NCI-H128 (cell line): Measurements from ENCODE around the gene RAB4B.
"Not testable (repeated sequence)": the region's sequence is repeated elsewhere in the genome, so short reads cannot be mapped to it uniquely, and the experiment has no call there.

Experiments used
- DNase-seq: peaks from one replicate; lab custom pipeline; 2025; ENCODE audit not compliant: unreplicated experiment; lab: John Stamatoyannopoulos, UW

RAB4B gene

DNA sequence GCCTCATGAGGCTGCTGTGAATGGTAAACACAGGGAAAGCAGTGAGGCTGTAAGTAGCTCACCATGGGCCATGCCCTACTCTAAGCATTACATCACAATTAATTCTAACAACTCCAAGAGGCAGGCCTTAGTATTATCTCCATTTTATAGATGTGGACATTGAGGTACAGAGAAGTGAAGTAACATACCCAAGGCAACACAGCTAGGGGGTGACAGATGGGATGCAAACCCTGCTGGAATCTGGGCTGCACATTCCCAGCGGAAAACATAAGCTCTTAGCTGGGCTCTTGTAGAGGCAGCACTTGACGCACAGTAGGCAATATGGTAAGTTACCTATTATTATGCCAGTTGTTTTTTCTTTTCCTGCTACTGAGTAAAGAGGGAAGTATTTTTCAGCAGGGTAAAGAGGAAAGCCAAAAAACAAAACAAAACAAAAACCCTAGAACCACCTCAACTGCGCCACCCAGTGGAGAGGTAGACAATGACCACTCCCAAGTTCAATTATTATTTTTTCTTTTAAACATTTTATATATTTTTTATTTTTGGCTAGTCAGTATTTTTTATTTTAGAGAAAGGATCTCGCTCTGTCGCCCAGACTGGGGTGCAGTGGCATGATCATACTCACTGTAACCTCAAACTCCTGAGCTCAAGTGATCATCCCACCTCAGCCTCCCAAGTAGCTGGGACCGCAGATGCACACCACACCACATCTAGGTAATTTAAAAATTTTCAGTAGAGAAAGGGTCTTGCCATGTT lies 41.6 kb downstream of the RAB4B start:
- DNase-seq = not testable (repeated sequence)

DNA sequence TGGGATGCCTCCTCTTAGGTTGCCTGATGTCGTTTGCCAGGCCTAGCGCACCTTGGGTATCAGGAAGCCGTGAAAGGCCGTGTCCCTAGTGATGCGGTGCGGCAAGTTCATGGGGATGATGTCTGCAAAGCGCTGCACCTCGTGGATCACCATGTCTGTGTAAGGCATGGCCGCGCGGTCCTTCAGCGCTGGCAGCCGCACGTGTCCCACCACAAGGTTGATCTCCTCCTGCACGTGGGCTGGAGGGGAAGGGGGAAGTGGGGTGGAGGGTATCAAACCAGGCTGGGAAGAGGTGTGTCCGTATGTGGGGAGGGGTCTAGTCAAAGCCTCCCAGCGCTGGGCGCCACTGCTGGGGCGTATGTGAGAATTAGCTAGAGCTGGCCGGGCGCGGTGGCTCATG lies 44.1 kb downstream of the RAB4B start:
- no peak for DNase-seq

DNA sequence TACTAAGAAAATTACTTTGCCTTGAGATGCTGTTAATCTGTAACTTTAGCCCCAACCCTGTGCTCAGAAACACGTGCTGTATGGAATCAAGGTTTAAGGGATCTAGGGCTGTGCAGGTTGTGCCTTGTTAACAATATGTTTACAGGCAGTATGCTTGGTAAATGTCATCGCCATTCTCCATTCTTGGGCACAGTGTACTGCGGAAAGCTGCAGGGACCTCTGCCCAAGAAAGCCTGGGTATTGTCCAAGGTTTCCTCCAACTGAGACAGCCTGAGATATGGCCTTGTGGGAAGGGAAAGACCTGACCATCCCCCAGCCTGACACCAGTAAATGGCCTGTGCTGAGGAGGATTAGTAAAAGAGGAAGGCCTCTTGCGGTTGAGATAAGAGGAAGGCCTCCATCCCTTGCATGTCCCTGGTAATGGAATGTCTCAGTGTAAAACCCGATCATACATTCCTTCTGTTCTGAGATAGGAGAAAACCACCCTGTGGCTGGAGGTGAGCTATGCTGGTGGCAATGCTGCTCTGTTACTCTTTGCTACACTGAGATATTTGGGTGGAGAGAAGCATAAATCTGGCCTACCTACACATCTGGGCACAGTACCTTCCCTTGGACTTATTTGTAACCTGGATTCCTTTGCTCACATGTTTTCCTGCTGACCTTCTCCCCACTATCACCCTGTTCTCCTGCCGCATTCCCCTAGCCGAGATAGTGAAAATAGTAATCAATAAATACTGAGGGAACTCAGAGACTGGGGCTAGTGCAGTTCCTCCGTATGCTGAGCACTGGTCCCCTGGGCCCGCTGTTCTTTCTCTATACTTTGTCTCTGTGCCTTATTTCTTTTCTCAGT lies 44.9 kb downstream of the RAB4B start:
- DNase-seq = not testable (repeated sequence)

DNA sequence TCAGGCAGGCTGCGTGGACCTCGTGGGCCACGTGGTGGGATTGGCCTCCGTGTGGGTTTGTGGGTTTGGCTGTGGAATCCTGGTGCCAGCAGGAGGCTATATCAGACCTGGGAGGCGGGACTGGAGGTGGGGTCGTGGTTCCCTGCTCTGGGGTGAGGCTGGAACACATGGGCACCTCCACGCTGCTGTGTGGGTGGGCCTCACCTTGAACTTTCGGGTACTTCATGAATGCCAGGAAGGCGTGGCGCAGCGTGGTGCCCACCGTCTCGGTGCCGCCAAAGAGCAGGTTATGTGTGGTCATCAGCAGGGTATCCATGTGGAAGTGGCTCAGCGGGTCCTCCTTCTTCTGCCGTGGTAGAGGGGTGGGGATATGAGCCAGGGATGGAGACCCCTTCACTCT lies 46.9 kb downstream of the RAB4B start:
- not testable (repeated sequence) for DNase-seq

DNA sequence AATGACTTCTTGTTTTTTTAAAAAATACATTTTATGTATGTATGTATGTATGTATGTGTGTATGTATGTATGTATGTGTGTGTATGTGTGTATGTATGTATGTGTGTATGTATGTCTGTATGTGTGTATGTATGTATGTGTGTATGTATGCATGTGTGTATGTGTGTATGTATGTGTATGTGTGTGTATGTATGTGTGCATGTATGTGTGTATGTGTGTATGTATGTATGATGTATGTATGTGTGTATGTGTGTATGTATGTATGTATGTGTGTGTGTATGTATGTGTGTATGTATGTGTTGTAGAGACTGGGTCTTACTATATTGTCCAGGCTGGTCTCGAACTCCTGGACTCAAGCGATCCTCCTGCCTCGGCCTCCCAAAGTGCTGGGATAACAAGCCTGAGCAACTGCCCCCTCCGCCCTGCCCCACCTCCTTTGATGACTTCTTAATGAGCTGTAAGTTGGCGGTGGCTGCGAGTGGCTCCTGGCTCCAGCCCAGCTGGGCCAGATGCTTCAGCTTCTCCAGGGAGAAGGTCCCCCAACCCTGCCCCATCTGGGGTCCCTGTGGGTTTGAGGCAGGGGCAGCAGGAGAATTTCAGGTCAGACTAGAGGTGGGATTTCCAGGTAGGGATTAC lies 47.5 kb downstream of the RAB4B start:
- not testable (repeated sequence) for DNase-seq

DNA sequence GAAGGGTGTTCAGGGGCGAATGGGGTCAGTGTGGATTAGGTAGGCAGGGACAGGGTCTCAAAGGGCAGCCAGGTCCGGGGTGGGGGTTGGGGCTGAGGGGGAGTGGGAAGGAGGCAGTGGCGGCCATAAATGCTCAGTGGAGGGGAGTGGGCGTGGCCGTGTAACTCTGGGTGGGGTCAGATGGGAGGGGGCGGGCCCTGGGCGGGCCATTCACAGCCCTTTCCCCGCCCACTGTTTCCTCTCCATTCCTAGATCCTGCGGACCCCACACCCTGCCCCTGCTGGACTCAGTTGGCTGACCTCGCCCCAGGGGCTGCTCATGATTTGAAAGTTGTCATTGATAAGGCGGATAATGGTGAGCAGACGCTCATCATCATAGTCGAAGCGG lies 48.3 kb downstream of the RAB4B start:
- DNase-seq = not testable (repeated sequence)

DNA sequence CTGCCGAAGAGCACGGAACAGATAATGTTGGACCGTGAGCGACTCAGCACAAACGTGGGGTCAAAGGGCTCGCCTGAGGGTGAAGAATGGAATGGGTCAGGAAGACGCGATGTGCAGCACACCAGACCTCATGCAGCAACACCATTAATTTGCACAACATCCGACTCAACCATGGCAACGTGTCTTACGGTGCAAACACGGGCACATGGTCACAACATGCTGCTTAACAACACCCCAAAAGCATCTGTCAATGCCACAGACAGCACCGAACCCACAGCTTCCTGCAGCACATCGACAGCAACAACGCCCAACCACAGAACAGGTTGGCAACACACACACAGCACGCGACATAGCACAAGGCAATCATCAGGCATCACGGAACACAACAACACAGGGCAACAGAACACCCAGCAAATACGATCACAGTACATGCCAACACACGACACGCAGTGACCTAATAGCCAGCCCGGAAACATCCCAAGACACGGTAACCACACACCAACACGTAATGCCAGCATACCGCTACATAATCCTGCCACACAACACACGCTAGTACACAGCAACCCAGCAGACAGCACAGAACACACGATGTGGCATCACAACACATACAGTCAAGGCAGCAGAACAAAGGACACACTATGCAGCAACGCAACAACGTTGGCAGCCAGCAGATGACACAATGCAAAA lies 48.8 kb downstream of the RAB4B start:
- DNase-seq = not testable (repeated sequence)

DNA sequence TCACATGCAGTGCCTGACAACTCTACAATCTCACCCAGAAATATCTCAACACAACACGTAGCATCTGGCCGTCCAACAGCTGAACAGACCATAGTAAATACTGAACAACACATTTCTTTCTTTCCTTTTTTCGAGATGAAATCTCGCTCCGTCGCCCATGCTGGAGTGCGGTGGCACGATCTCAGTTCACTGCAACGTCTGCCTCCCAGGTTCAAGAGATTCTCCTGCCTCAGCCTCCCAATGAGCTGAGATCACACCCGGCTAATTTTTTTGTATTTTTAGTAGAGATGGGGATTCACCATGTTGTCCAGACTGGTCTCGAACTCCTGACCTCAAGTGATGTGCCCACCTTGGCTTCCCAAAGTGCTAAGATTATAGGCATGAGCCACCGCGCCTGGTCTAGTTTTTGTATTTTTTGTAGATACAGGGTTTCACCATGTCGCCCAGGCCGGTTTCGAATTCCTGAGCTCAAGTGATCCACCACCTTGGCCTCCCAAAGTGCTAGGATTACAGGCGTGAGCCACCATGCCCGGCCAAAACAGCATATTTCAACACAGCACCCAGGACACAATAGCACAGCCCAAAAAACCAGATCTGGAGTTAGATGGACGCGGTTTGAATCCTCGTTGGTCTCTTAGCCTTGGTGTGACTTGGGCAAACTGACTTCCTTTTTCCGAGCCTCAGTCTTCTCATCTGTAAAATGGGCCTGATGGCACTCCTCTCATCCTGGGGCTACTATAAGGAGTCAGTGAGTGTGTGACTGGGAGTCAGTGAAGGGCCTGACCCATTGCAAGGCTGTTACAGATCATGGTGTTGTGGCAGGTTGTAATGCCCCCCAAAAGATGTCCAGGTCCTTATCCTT lies 49.6 kb downstream of the RAB4B start:
- DNase-seq = no peak

DNA sequence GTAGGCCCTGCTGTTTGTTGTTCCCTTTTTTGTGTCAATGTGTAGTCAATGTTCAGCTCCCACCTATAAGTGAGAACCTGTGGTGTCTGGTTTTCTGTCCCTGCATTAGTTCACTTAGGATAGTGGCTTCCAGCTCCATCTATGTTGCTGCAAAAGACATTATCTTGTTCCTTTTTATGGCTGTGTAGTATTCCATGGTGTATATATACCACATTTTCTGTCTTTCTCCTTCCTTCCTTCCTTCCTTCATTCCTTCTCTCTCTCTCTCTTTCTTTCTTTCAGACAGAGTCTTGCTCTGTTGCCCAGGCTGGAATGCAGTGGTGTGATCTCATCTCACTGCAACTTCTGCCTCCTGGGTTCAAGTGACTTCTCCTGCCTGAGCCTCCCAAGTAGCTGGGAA lies 51.2 kb downstream of the RAB4B start:
- no peak for DNase-seq

DNA sequence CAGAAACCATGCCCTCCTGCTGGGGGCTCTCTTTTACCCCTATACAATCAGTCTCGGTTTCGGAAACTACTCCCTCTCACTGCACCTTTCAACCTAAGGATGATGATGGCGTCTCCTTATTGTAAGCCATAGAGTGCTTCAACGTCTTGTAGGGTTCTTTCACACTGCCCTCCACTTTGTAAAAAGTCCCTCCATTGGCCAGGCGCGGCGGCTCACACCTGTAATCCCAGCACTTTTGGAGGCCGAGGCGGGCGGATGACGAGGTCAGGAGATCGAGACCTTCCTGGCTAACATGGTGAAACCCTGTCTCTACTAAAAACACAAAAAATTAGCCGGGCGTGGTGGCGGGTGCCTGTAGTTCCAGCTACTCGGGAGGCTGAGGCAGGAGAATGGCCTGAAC lies 52.7 kb downstream of the RAB4B start:
- DNase-seq = not testable (repeated sequence)

DNA sequence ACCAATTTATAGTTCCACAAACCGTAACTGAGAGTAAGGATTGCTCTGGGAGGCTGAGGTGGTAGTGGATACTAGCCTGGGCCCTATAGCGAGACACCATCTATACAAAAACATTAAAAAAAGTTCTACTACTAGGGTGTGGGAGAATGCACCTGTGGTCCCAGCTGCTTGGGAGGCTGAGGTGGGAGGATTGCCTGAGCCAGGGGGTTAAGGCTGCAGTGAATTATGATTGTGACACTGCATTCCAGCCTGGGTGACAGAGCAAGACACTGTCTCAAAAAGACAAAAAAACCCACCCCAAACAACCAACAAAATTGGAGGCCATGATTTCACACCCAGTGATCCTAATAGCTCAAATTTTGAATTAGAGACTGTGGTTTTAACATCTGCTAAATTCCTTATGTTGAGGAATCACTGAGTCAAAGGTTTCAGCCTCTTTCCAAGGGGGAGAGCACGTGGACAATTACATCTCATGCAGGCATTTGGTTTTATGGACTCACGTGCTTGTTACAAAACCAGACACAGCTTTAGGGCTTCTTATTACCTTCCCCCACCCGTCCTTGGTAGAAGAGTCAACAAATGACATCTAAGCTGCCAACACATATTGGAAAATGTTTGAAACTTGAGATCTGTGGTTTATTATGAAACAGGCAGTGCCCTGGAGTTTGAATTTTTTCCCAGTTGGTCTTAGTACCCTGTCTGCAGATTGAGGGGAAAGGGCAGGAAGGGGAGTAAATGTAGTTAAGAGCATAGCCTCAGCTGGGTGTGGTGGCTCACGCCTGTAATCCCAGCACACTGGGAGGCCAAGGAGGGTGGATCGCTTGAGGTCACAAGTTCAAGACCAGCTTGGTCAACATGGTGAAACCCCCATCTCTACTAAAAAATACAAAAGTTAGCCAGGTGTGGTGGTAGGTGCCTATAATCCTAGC lies 53.7 kb downstream of the RAB4B start:
- DNase-seq = no peak

DNA sequence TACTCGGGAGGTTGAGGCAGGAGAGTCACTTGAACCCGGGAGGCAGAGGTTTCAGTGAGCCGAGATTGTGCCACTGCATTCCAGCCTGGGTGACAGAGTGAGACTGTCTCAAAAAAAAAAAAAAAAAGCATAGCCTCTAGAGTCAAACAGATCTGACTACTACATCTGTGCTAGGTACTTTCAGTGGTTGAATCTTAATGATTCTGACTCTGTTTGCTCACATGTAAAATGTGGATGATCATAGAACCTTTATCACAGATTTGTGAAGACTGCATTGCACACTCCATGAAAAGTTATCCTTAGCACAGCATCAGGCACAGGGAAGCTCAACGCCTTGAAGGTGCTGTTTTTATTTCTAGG lies 54.4 kb downstream of the RAB4B start:
- not testable (repeated sequence) for DNase-seq

DNA sequence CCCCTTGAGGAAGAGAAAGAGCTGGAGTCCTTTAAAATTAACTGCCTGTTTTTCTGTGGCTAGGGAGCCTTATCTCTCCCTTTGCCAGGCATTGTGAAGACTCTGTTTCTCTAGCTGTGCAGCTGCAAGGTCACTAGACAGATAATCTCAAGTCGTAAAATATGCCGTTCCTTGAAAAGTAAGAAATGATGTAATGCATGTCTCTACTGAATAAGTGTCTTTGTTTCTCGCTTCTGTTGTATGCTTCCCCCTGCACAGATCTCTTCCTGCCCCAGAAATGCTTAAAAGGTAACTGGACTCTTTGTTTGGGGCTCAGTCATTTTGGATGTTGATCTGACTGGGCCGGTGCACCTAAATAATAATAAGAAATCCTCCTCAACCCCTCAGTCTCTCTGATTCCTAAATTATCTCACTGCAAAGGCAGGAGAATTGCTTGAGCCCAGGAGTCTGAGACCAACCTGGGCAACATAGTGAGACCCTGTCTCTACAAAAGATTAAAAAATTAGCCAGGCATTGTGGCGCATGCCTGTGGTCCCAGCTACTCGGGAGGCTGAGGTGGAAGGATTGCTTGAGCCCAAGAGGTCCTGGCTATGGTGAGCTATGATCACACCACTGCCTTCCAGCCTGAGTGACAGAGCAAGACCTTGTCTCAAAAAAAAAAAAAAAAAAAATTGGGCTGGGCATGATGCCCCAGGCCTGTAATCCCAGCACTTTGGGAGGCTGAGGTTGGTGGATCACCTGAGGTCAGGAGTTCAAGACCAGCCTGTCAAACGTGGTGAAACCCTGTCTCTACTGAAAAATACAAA lies 55.9 kb downstream of the RAB4B start:
- not testable (repeated sequence) for DNase-seq

DNA sequence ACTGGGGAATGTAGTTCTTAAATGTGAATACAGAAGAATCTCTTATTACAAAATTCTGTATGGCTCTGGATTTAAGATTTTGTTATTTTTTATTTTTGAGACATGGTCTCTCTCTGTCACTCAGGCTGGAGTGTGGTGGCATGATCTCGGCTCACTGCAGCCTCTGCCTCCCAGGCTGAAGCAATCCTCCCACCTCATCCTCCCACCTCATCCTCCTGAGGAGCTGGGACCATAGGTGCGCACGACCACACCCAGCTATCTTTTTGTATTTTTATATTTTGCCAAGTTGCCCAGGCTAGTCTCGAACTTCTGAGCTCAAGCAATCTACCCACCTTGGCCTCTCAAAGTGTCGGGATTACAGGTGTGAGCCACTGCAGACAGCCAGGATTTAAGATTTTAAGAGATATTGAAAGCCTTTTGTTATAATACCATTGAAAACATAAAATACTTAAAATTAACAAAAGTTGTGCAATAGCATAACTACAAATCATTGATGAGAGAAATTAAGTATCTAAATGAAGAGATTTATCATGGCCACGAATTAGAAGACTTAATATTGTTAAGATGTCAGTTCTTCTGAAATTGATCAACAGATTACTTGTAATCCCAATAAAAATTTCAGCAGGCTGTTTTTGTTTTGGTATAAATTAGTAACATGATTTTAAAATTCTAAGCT lies 58.8 kb downstream of the RAB4B start:
- DNase-seq = no peak

DNA sequence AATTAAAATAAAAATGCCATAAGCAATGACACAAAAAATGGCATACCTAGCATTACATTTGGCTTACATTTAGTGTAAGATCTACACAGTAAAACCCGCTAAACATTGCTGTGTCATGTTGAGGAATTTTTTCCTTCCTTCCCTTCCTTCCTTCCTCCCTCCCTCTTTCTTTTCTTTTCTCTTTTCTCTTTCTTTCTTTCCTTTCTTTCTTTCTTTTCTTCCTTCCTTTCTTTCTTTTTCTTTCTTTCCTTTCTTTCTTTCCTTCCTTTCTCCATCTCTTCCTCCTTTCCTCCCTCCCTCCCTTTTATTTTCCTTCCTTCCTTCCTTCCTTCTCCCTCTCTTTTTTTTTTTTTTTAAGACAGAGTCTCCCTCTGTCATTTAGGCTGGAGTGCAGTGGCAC lies 60.4 kb downstream of the RAB4B start:
- not testable (repeated sequence) for DNase-seq

DNA sequence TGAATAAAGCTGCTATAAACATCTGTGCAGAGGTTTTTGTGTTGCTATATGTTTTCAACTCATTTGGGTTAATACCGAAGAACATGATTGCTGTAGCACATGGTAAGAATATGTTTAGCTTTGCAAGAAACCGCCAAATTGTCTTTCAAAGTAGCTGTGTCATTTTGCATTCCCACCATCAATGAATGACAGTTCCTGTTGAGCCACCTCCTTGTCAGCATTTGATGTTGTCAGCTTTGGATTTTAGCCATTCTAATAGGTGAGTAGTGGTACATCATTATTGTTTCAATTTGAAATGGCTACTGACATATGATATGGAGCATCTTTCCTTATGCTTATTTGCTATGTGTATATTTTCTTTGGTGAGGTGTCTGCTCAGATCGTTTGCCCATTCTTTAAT lies 64.0 kb downstream of the RAB4B start:
- DNase-seq = not testable (repeated sequence)

DNA sequence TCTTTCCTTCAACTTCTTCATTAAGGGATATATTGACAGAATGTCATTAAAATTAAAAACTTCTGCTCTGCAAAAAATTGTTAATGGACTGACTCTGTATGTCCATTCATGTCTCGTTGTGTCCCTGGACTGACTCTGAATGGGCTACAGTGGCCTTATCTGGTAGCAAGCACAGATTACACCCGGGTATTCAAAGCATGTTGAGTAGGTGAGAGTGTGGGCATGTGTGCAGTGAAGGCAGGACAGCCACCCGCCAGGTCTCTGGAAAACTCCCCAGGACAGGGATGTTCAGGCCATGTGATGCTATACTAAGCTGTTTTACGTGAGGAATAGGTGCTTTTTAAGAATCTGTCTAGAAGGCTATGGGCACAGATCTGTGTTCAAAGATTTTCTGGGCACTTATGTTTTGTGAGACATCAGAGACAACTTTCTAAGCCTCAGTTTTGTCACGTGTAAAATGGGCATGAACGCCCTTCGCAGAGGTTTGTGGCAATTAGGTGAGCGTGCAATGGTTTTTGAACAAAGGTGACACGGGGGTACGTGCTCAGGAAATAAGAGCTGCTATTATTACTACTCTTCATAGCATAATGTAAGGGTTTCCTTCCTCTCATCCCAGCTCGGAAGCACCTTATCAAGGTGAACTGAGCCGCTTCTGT lies 65.1 kb downstream of the RAB4B start:
- DNase-seq = not testable (repeated sequence)
